Measurements from ENCODE around the gene EXOG. TPM values are rescaled to one million over a fixed set of nuclear protein-coding genes. Genes with fewer than 3 reads are reported as not detected.
"Not testable (repeated sequence)": the region's sequence is repeated elsewhere in the genome, so short reads cannot be mapped to it uniquely, and the experiment has no call there.

EXOG gene
- total RNA-seq, 1 experiment from 2014 or later = 33.2 TPM

- Histone ChIP-seq H3K27me3 (ENCODE audit: low read length) (no peaks in the 10 kb centered on the region), H3K27ac (ENCODE audit: low read length) (no peak overlapping the region)
Measured at GRCh38 chr3:38563070-38563885, 67.1 kb downstream of the EXOG start.

DNA sequence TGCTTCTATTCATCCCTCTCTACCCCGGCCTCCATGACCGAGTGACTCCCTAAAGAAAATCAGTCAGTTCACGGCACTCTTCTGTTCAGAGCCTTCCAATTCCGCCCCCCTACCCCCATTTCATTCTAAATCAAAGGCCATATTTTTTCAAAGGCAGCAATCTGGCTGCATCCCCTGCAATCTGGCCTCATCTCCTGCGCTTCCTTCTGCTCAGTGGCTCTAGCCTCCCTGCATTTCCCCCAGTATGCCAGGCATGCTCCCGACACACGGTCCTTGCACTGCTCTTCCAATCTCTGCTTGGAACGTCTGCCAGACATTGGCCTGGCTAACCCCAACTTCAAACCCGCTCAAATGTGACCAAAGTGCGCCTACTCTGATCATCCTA is 67.7 kb downstream of the EXOG start:
- H3K4me1 ChIP-seq (ENCODE audit: low read length) = no peaks in the 10 kb centered on the region
- H3K27me3 ChIP-seq (ENCODE audit: low read length) = no peaks in the 10 kb centered on the region
- H3K9ac ChIP-seq (ENCODE audit: low read length) = no peak overlapping the region
- H3K36me3 ChIP-seq (ENCODE audit: insufficient read depth, low read length) = no peaks in the 10 kb centered on the region
- no peak overlapping the region for H3K4me3 ChIP-seq (ENCODE audit: low read length)
- H3K27ac ChIP-seq (ENCODE audit: low read length) = no peak overlapping the region
- H3K9me2 ChIP-seq (replicated peaks; ENCODE audit: insufficient read depth, low read length) = no peaks in the 10 kb centered on the region
- DNase-seq = no peak
- no peak overlapping the region for H3K4me2 ChIP-seq (ENCODE audit: low read depth, low read length, poor library complexity, severe bottlenecking)
- H2AFZ ChIP-seq (ENCODE audit: low read length) = no peak overlapping the region
- no peaks in the 10 kb centered on the region for H3K9me3 ChIP-seq (ENCODE audit: low read length)
- no peaks in the 10 kb centered on the region for H3K79me2 ChIP-seq (ENCODE audit: low read length)
- H4K20me1 ChIP-seq (ENCODE audit: insufficient read depth, low read depth, low read length) = no peaks in the 10 kb centered on the region

More at GRCh38 chr3:38563070-38563885, 67.1 kb downstream of the EXOG start:
- Histone ChIP-seq H3K9ac (ENCODE audit: low read length) (no peak overlapping the region), H3K4me2 (ENCODE audit: low read depth, low read length, poor library complexity, severe bottlenecking) (no peak overlapping the region), H3K36me3 (ENCODE audit: insufficient read depth, low read length) (no peaks in the 10 kb centered on the region), H3K4me3 (ENCODE audit: low read length) (no peak overlapping the region), H4K20me1 (ENCODE audit: insufficient read depth, low read depth, low read length) (no peaks in the 10 kb centered on the region), H3K9me3 (ENCODE audit: low read length) (no peaks in the 10 kb centered on the region), H3K79me2 (ENCODE audit: low read length) (no peaks in the 10 kb centered on the region), H3K9me2 (replicated peaks; ENCODE audit: insufficient read depth, low read length) (no peaks in the 10 kb centered on the region), H3K4me1 (ENCODE audit: low read length) (no peaks in the 10 kb centered on the region), H2AFZ (ENCODE audit: low read length) (no peak overlapping the region)
- DNase-seq = no peak

GRCh38 chr3:38564631-38565338 is 68.6 kb downstream of the EXOG start:
- no peaks in the 10 kb centered on the region; the same call in 1 of the 2 replicates for H3K27me3 ChIP-seq (ENCODE audit: low read length)
- no peak for DNase-seq

DNA sequence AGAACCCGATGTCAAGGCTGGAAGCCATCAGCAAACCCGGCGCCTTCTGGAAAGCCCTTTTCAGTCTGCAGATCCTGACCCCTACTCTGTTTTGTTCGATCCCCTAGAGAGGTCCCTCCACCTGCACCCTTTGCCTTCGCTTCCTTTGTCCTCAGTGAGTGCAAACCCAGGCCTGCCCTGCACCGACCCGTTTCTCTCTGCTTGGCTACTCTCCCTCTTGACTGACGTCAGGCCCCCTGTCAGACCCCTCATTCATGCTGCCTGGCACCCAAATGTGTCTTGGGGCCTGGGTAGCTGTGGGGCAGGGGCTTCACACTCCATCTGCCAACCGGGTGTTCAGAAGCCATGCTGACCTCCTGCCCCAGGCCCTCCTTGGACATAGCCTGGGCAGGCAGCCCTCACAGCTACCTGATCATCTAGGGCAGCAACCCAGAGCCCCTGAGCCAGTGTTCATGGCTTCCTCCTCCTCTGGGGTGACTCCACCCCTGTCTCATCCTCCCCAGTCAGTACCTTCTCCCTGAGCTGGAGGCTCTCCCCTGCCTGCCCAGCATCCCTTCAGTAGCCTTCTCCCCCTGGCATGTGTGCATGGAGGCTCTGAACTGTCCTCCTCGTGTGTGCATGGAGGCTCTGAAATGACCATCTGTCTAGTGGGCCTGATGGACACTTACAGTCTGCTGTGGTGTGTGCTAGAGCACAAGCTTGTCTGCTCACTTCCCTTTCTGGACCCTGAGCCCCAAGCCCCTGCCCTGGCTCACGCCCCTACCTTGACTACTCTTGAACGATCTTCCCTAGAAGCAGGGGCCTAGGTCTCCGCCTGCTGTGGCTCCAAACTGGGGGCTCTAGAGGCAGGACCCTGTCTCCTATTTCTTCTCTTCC is 69.4 kb downstream of the EXOG start:
- H3K9me3 ChIP-seq (ENCODE audit: low read length) = no peaks in the 10 kb centered on the region
- no peaks in the 10 kb centered on the region for H3K36me3 ChIP-seq (ENCODE audit: insufficient read depth, low read length)
- no peak overlapping the region for H3K9ac ChIP-seq (ENCODE audit: low read length)
- H3K4me1 ChIP-seq (ENCODE audit: low read length) = no peaks in the 10 kb centered on the region
- H2AFZ ChIP-seq (ENCODE audit: low read length) = no peak overlapping the region
- no peak for DNase-seq
- no peaks in the 10 kb centered on the region for H3K9me2 ChIP-seq (replicated peaks; ENCODE audit: insufficient read depth, low read length)
- no peak overlapping the region for H3K27ac ChIP-seq (ENCODE audit: low read length)
- no peaks in the 10 kb centered on the region for H4K20me1 ChIP-seq (ENCODE audit: insufficient read depth, low read depth, low read length)
- no peaks in the 10 kb centered on the region; the same call in 1 of the 2 replicates for H3K27me3 ChIP-seq (ENCODE audit: low read length)
- no peak overlapping the region for H3K4me2 ChIP-seq (ENCODE audit: low read depth, low read length, poor library complexity, severe bottlenecking)
- H3K79me2 ChIP-seq (ENCODE audit: low read length) = no peaks in the 10 kb centered on the region
- H3K4me3 ChIP-seq (ENCODE audit: low read length) = no peak overlapping the region

More at GRCh38 chr3:38564631-38565338, 68.6 kb downstream of the EXOG start:
- H3K27ac ChIP-seq (ENCODE audit: low read length) = no peak overlapping the region
- no peaks in the 10 kb centered on the region for H3K9me2 ChIP-seq (replicated peaks; ENCODE audit: insufficient read depth, low read length)
- H3K4me2 ChIP-seq (ENCODE audit: low read depth, low read length, poor library complexity, severe bottlenecking) = no peak overlapping the region
- H3K79me2 ChIP-seq (ENCODE audit: low read length) = no peaks in the 10 kb centered on the region
- no peak overlapping the region for H3K9ac ChIP-seq (ENCODE audit: low read length)
- no peaks in the 10 kb centered on the region for H3K9me3 ChIP-seq (ENCODE audit: low read length)
- no peak overlapping the region for H3K4me3 ChIP-seq (ENCODE audit: low read length)
- H4K20me1 ChIP-seq (ENCODE audit: insufficient read depth, low read depth, low read length) = no peaks in the 10 kb centered on the region
- H3K4me1 ChIP-seq (ENCODE audit: low read length) = no peaks in the 10 kb centered on the region
- H3K36me3 ChIP-seq (ENCODE audit: insufficient read depth, low read length) = no peaks in the 10 kb centered on the region
- no peak overlapping the region for H2AFZ ChIP-seq (ENCODE audit: low read length)

GRCh38 chr3:38566215-38566528 is 70.0 kb downstream of the EXOG start:
- H3K27me3 ChIP-seq (ENCODE audit: low read length) = no peaks in the 10 kb centered on the region; the same call in 1 of the 2 replicates
- no peak overlapping the region for H3K9ac ChIP-seq (ENCODE audit: low read length)
- H3K9me2 ChIP-seq (replicated peaks; ENCODE audit: insufficient read depth, low read length) = no peaks in the 10 kb centered on the region
- no peak for DNase-seq
- no peaks in the 10 kb centered on the region for H3K9me3 ChIP-seq (ENCODE audit: low read length)
- no peaks in the 10 kb centered on the region for H4K20me1 ChIP-seq (ENCODE audit: insufficient read depth, low read depth, low read length)
- H3K27ac ChIP-seq (ENCODE audit: low read length) = no peak overlapping the region
- no peaks in the 10 kb centered on the region for H3K79me2 ChIP-seq (ENCODE audit: low read length)
- no peaks in the 10 kb centered on the region for H3K36me3 ChIP-seq (ENCODE audit: insufficient read depth, low read length)
- no peak overlapping the region for H3K4me3 ChIP-seq (ENCODE audit: low read length)
- H2AFZ ChIP-seq (ENCODE audit: low read length) = no peak overlapping the region
- no peak overlapping the region for H3K4me2 ChIP-seq (ENCODE audit: low read depth, low read length, poor library complexity, severe bottlenecking)
- H3K4me1 ChIP-seq (ENCODE audit: low read length) = no peaks in the 10 kb centered on the region

GRCh38 chr3:38566794-38567193 is 70.7 kb downstream of the EXOG start:
- not testable (repeated sequence) for H3K27me3 ChIP-seq (ENCODE audit: low read length); H4K20me1 ChIP-seq (ENCODE audit: insufficient read depth, low read depth, low read length); H3K36me3 ChIP-seq (ENCODE audit: insufficient read depth, low read length); H3K4me1 ChIP-seq (ENCODE audit: low read length); DNase-seq; H3K27ac ChIP-seq (ENCODE audit: low read length); H3K79me2 ChIP-seq (ENCODE audit: low read length); H3K9me2 ChIP-seq (replicated peaks; ENCODE audit: insufficient read depth, low read length); H2AFZ ChIP-seq (ENCODE audit: low read length); H3K4me3 ChIP-seq (ENCODE audit: low read length); H3K9ac ChIP-seq (ENCODE audit: low read length); H3K9me3 ChIP-seq (ENCODE audit: low read length); H3K4me2 ChIP-seq (ENCODE audit: low read depth, low read length, poor library complexity, severe bottlenecking)

DNA sequence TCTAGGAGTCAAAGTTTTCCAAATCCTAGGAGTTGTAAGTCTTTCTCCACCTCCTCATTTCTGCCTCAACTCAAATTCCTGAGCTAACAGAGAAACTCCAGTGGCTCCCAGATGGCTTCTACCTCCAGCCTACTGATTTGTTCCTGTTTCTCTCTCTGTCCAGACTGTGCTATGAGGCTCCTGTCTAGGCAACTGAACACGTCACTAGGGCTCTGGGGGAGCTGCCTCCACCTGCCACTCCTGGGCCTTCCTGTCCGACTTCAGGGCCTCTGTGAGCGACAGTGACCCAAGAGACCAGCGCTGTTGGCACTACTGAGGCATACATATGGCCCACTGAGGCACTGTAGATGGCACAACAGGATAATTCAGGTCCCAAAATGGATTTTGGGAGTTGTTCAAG is 71.4 kb downstream of the EXOG start:
- H3K4me3 ChIP-seq (ENCODE audit: low read length) = no peak overlapping the region
- no peaks in the 10 kb centered on the region for H4K20me1 ChIP-seq (ENCODE audit: insufficient read depth, low read depth, low read length)
- no peaks in the 10 kb centered on the region for H3K9me2 ChIP-seq (replicated peaks; ENCODE audit: insufficient read depth, low read length)
- no peak overlapping the region for H3K4me2 ChIP-seq (ENCODE audit: low read depth, low read length, poor library complexity, severe bottlenecking)
- no peaks in the 10 kb centered on the region; the same call in 1 of the 2 replicates for H3K27me3 ChIP-seq (ENCODE audit: low read length)
- DNase-seq = no peak
- H3K9ac ChIP-seq (ENCODE audit: low read length) = no peak overlapping the region
- H3K27ac ChIP-seq (ENCODE audit: low read length) = no peak overlapping the region
- H3K36me3 ChIP-seq (ENCODE audit: insufficient read depth, low read length) = no peaks in the 10 kb centered on the region
- no peaks in the 10 kb centered on the region for H3K9me3 ChIP-seq (ENCODE audit: low read length)
- no peaks in the 10 kb centered on the region for H3K4me1 ChIP-seq (ENCODE audit: low read length)
- H2AFZ ChIP-seq (ENCODE audit: low read length) = no peak overlapping the region
- no peaks in the 10 kb centered on the region for H3K79me2 ChIP-seq (ENCODE audit: low read length)

GRCh38 chr3:38573111-38573510 is 77.0 kb downstream of the EXOG start:
- H3K79me2 ChIP-seq (ENCODE audit: low read length) = no peaks in the 10 kb centered on the region
- H2AFZ ChIP-seq (ENCODE audit: low read length) = no peak overlapping the region
- no peak overlapping the region for H3K4me2 ChIP-seq (ENCODE audit: low read depth, low read length, poor library complexity, severe bottlenecking)
- no peak overlapping the region for H3K4me3 ChIP-seq (ENCODE audit: low read length)
- H3K27ac ChIP-seq (ENCODE audit: low read length) = no peak overlapping the region
- no peaks in the 10 kb centered on the region for H3K4me1 ChIP-seq (ENCODE audit: low read length)
- H3K27me3 ChIP-seq (ENCODE audit: low read length) = no peaks in the 10 kb centered on the region; the same call in 1 of the 2 replicates
- H3K9me2 ChIP-seq (replicated peaks; ENCODE audit: insufficient read depth, low read length) = no peaks in the 10 kb centered on the region
- no peaks in the 10 kb centered on the region for H3K36me3 ChIP-seq (ENCODE audit: insufficient read depth, low read length)
- no peak for DNase-seq
- no peaks in the 10 kb centered on the region for H3K9me3 ChIP-seq (ENCODE audit: low read length)
- H3K9ac ChIP-seq (ENCODE audit: low read length) = no peak overlapping the region
- H4K20me1 ChIP-seq (ENCODE audit: insufficient read depth, low read depth, low read length) = no peaks in the 10 kb centered on the region

Measured in Karpas-422 (cell line).